ENCODE measurements around the gene TMEM202. TPM values are rescaled to one million over a fixed set of nuclear protein-coding genes. Genes with fewer than 3 reads are reported as not detected.
"Not testable (repeated sequence)": the region's sequence is repeated elsewhere in the genome, so short reads cannot be mapped to it uniquely, and the experiment has no call there.

TMEM202 gene
- total RNA-seq, 2 experiments from 2014 or later = not detected

GRCh38 chr15:72387741-72388140 is 10.4 kb upstream of the TMEM202 start:
- H3K27ac ChIP-seq (ENCODE audit: low read depth, low read length, poor library complexity, severe bottlenecking) = no peak overlapping the region
- H3K9me2 ChIP-seq (ENCODE audit: insufficient read depth, low read length) = no peaks in the 10 kb centered on the region
- CTCF ChIA-PET (ENCODE audit: unreplicated experiment) = no interaction called here
- H3K4me1 ChIP-seq (ENCODE audit: insufficient read depth, low read length, poor library complexity, severe bottlenecking) = no peaks in the 10 kb centered on the region
- TF ChIP-seq EZH2phosphoT487 (IDR thresholded peaks at IDR 0.05; ENCODE audit: borderline replicate concordance, low read depth, low read length) (no peak), CTCF (conservative IDR thresholded peaks at IDR 0.05; ENCODE audit: low read length) (no peak)
- intact Hi-C loops (cut with micrococcal nuclease; ENCODE audit: unreplicated experiment) = no loop called here
- no peak for DNase-seq (ENCODE audit: low spot score)
- H3K36me3 ChIP-seq (ENCODE audit: insufficient read depth, low read length) = no peaks in the 10 kb centered on the region
- BruUV-seq (replicated peaks) = no TSS peak
- no peaks in the 10 kb centered on the region for H3K79me2 ChIP-seq (ENCODE audit: insufficient read depth, low read depth, low read length)
- no peak overlapping the region for H2AFZ ChIP-seq (ENCODE audit: low read length)
- no peak overlapping the region for H3K4me2 ChIP-seq (ENCODE audit: low read length)
- H3K4me3 ChIP-seq (ENCODE audit: low read depth, low read length, poor library complexity, severe bottlenecking) = no peak overlapping the region
- no peaks in the 10 kb centered on the region for H4K20me1 ChIP-seq (ENCODE audit: insufficient read depth, low read length)
- no peaks in the 10 kb centered on the region for H3K9me3 ChIP-seq (ENCODE audit: low read length)
- POLR2A ChIA-PET = no interaction called here

GRCh38 chr15:72389231-72389630 is 8.9 kb upstream of the TMEM202 start:
- no peaks in the 10 kb centered on the region for H3K9me3 ChIP-seq (ENCODE audit: low read length)
- H3K36me3 ChIP-seq (ENCODE audit: insufficient read depth, low read length) = no peaks in the 10 kb centered on the region
- H3K4me3 ChIP-seq (ENCODE audit: low read depth, low read length, poor library complexity, severe bottlenecking) = no peak overlapping the region
- no peaks in the 10 kb centered on the region for H3K9me2 ChIP-seq (ENCODE audit: insufficient read depth, low read length)
- no peaks in the 10 kb centered on the region for H4K20me1 ChIP-seq (ENCODE audit: insufficient read depth, low read length)
- intact Hi-C loops (cut with micrococcal nuclease; ENCODE audit: unreplicated experiment) = no loop called here
- ChIA-PET POLR2A (interaction anchor here (0.6 kb wide), 2 partner anchors 10 to 68 kb away, joined by 3 read pairs; no protein-coding TSS in a partner anchor), CTCF (ENCODE audit: unreplicated experiment) (no interaction called here)
- no peaks in the 10 kb centered on the region for H3K79me2 ChIP-seq (ENCODE audit: insufficient read depth, low read depth, low read length)
- no peak overlapping the region for H3K4me2 ChIP-seq (ENCODE audit: low read length)
- DNase-seq (ENCODE audit: low spot score) = no peak
- H3K27ac ChIP-seq (ENCODE audit: low read depth, low read length, poor library complexity, severe bottlenecking) = no peak overlapping the region
- no TSS peak for BruUV-seq (replicated peaks)
- TF ChIP-seq EZH2phosphoT487 (IDR thresholded peaks at IDR 0.05; ENCODE audit: borderline replicate concordance, low read depth, low read length) (no peak), CTCF (conservative IDR thresholded peaks at IDR 0.05; ENCODE audit: low read length) (no peak)
- H2AFZ ChIP-seq (ENCODE audit: low read length) = no peak overlapping the region
- no peaks in the 10 kb centered on the region for H3K4me1 ChIP-seq (ENCODE audit: insufficient read depth, low read length, poor library complexity, severe bottlenecking)

GRCh38 chr15:72396331-72396730 is 1.8 kb upstream of the TMEM202 start:
- H3K4me2 ChIP-seq (ENCODE audit: low read length); H2AFZ ChIP-seq (ENCODE audit: low read length); H3K9me2 ChIP-seq (ENCODE audit: insufficient read depth, low read length); H3K4me1 ChIP-seq (ENCODE audit: insufficient read depth, low read length, poor library complexity, severe bottlenecking); POLR2A ChIA-PET; CTCF ChIA-PET (ENCODE audit: unreplicated experiment); H4K20me1 ChIP-seq (ENCODE audit: insufficient read depth, low read length); DNase-seq (ENCODE audit: low spot score); intact Hi-C loops (cut with micrococcal nuclease; ENCODE audit: unreplicated experiment); BruUV-seq (replicated peaks); H3K79me2 ChIP-seq (ENCODE audit: insufficient read depth, low read depth, low read length); H3K4me3 ChIP-seq (ENCODE audit: low read depth, low read length, poor library complexity, severe bottlenecking); H3K27ac ChIP-seq (ENCODE audit: low read depth, low read length, poor library complexity, severe bottlenecking); H3K9me3 ChIP-seq (ENCODE audit: low read length); H3K36me3 ChIP-seq (ENCODE audit: insufficient read depth, low read length): not testable (repeated sequence)
